ENCODE data around the gene IMMP2L.

GRCh38 chr7:110733221-110733620, 829.1 kb downstream of the IMMP2L start:
- TF ChIP-seq CTCF (IDR thresholded peaks at IDR 0.05), result no peak
- TF ChIP-seq EZH2phosphoT487 (IDR thresholded peaks at IDR 0.05), result no peak
- no peak for TF ChIP-seq EZH2 (IDR thresholded peaks at IDR 0.05)
